Measurements from ENCODE around the gene LITAFD.

- TF ChIP-seq POLR2A (IDR thresholded peaks at IDR 0.05) (peak; percentile 56 to 71), CTCF (IDR thresholded peaks at IDR 0.05) (no peak)
Measured at GRCh38 chr16:8868416-8869211, 13.5 kb upstream of the LITAFD start, which contains the start of gene CARHSP1.

All from tibial nerve (tissue), 3 donors.